NCI-H345 treated with DMSO at 0.1 percent for 48 hours (cell line): ENCODE data around the gene SFT2D1.

Experiments used
- DNase-seq: peaks from one replicate; lab custom pipeline; 2025; ENCODE audit not compliant: unreplicated experiment; lab: John Stamatoyannopoulos, UW

Gene SFT2D1

GRCh38 chr6:166335378-166336302 lies 6.7 kb downstream of the SFT2D1 start:
- no peak for DNase-seq

GRCh38 chr6:166334878-166335277 lies 7.5 kb downstream of the SFT2D1 start:
- no peak for DNase-seq

GRCh38 chr6:166333172-166333995 lies 9.0 kb downstream of the SFT2D1 start:
- no peak for DNase-seq

- DNase-seq = no peak
Measured at GRCh38 chr6:166331503-166332415, 10.6 kb downstream of the SFT2D1 start.

GRCh38 chr6:166330612-166331011 lies 11.7 kb downstream of the SFT2D1 start:
- no peak for DNase-seq

- DNase-seq = no peak
Measured at GRCh38 chr6:166325383-166326042, 16.8 kb downstream of the SFT2D1 start.

GRCh38 chr6:166323395-166323794 lies 18.9 kb downstream of the SFT2D1 start:
- DNase-seq = no peak

- DNase-seq = no peak
Measured at GRCh38 chr6:166318649-166319600, 23.4 kb downstream of the SFT2D1 start.

- DNase-seq = no peak
Measured at GRCh38 chr6:166318227-166318626, 24.1 kb downstream of the SFT2D1 start.

GRCh38 chr6:166317261-166318212 lies 24.8 kb downstream of the SFT2D1 start:
- DNase-seq = no peak

- DNase-seq = no peak
Measured at GRCh38 chr6:166315436-166315835, 26.9 kb downstream of the SFT2D1 start.

- no peak for DNase-seq
Measured at GRCh38 chr6:166314454-166314853, 27.9 kb downstream of the SFT2D1 start.

GRCh38 chr6:166313255-166314070 lies 28.9 kb downstream of the SFT2D1 start:
- peak; percentile 5 for DNase-seq

GRCh38 chr6:166312832-166313231 lies 29.5 kb downstream of the SFT2D1 start:
- no peak for DNase-seq

GRCh38 chr6:166310634-166311033 lies 31.7 kb downstream of the SFT2D1 start:
- DNase-seq = no peak

GRCh38 chr6:166309977-166310376 lies 32.4 kb downstream of the SFT2D1 start:
- DNase-seq = no peak
